ENCODE data around the gene KRTAP4-5. TPM values are rescaled to one million over a fixed set of nuclear protein-coding genes. Genes with fewer than 3 reads are reported as not detected.
"Not testable (repeated sequence)": the region's sequence is repeated elsewhere in the genome, so short reads cannot be mapped to it uniquely, and the experiment has no call there.

Gene KRTAP4-5
- total RNA-seq, result not detected

- no peak for DNase-seq
Measured at GRCh38 chr17:41149652-41149985, at the start of gene KRTAP4-5. Gene KRTAP4-5, minus strand, starts transcription at chr17:41149825. Its CDS starts 58 bp downstream, at chr17:41149767.

GRCh38 chr17:41196068-41196467, 46.4 kb upstream of the KRTAP4-5 start:
- DNase-seq, result no peak

GRCh38 chr17:41190328-41190727, 40.7 kb upstream of the KRTAP4-5 start:
- no peak for DNase-seq

- DNase-seq, result not testable (repeated sequence)
Measured at GRCh38 chr17:41189837-41190318, 40.3 kb upstream of the KRTAP4-5 start, which contains the start of gene KRTAP9-1. Gene KRTAP9-1, plus strand, starts transcription at chr17:41189887. Its CDS starts 0 bp downstream, at chr17:41189887.

GRCh38 chr17:41186872-41187271, 37.2 kb upstream of the KRTAP4-5 start:
- DNase-seq, result no peak

GRCh38 chr17:41185001-41185400, 35.4 kb upstream of the KRTAP4-5 start:
- no peak for DNase-seq

GRCh38 chr17:41184480-41184961, 34.9 kb upstream of the KRTAP4-5 start, which contains the start of gene KRTAP4-1:
Gene KRTAP4-1, minus strand, starts transcription at chr17:41184911. Its CDS starts 57 bp downstream, at chr17:41184854.
- DNase-seq, result no peak

- no peak for DNase-seq
Measured at GRCh38 chr17:41178843-41179616, 29.4 kb upstream of the KRTAP4-5 start.

- DNase-seq, result no peak
Measured at GRCh38 chr17:41178341-41178740, 28.7 kb upstream of the KRTAP4-5 start.

- no peak for DNase-seq
Measured at GRCh38 chr17:41177727-41178271, 28.2 kb upstream of the KRTAP4-5 start, which contains the start of gene KRTAP4-2. Gene KRTAP4-2, minus strand, starts transcription at chr17:41178221. Its CDS starts 57 bp downstream, at chr17:41178164.

GRCh38 chr17:41176744-41177387, 27.2 kb upstream of the KRTAP4-5 start:
- no peak for DNase-seq

GRCh38 chr17:41171886-41172285, 22.3 kb upstream of the KRTAP4-5 start:
- DNase-seq, result no peak

GRCh38 chr17:41168121-41168520, 18.5 kb upstream of the KRTAP4-5 start, which contains the start of gene KRTAP4-3:
Gene KRTAP4-3, minus strand, starts transcription at chr17:41168221. Its CDS starts 49 bp downstream, at chr17:41168172.
- no peak for DNase-seq

- DNase-seq, result no peak
Measured at GRCh38 chr17:41167561-41167960, 17.9 kb upstream of the KRTAP4-5 start.

GRCh38 chr17:41163828-41164227, 14.2 kb upstream of the KRTAP4-5 start:
- DNase-seq, result no peak

- no peak for DNase-seq
Measured at GRCh38 chr17:41160648-41161047, 11.0 kb upstream of the KRTAP4-5 start, which contains the start of gene KRTAP4-4. Gene KRTAP4-4, minus strand, starts transcription at chr17:41160748. Its CDS starts 57 bp downstream, at chr17:41160691.

- DNase-seq, result not testable (repeated sequence)
Measured at GRCh38 chr17:41160190-41160589, 10.6 kb upstream of the KRTAP4-5 start.

GRCh38 chr17:41153856-41154255, 4.2 kb upstream of the KRTAP4-5 start:
- DNase-seq, result no peak

- DNase-seq, result no peak
Measured at GRCh38 chr17:41151525-41151924, 1.9 kb upstream of the KRTAP4-5 start.

GRCh38 chr17:41150026-41150425, 401 bp upstream of the KRTAP4-5 start:
- no peak for DNase-seq

GRCh38 chr17:41148971-41149651, 514 bp downstream of the KRTAP4-5 start:
- not testable (repeated sequence) for DNase-seq

GRCh38 chr17:41147531-41148204, 2.0 kb downstream of the KRTAP4-5 start:
- DNase-seq, result no peak

All from effector CD4-positive, alpha-beta T cell (primary cell).